Testis (tissue), 2 donors: ENCODE measurements around the gene TRABD2B.

ENCODE experiments used
- POLR2A ChIP-seq: fragments of 450-650 bp; IDR thresholded peaks from one replicate; pipeline ENCODE4 v1.6.1; 2017; ENCODE audit warnings: antibody characterized with exemption, mild to moderate bottlenecking, moderate library complexity
- TF ChIP-seq, protein P1 (sequence below), 3 experiments: fragments of 450-650 bp in 2 of 3; fragments of 200-600 bp in 1 of 3; sonication (generic) in 1 of 3; IDR thresholded peaks; one replicate each; pipeline ENCODE4 v1.5.1; 2016 to 2019; ENCODE audit warnings: antibody characterized with exemption in 3 of 3, mild to moderate bottlenecking in 2 of 3, moderate library complexity in 1 of 3

DNA sequence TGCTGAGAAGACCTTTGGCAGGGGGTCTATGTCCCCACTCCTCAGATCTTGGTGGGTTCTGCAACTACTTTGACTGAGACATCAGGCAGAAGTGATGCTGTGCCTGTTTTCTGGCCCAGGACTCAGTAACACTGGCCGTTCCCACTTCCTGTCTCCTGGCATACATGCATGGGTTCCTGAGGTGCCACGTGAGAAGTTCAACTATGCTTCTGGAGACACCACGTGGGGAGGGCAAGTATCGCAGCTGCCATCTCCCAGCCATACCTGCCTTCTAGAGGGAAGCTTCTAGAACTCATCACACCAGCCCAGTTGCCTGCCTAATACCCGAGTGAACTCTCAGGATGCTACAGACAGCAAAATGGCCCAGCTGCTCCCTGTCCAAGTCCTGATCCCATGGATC lies 65.8 kb downstream of the TRABD2B start:
- TF ChIP-seq, protein P1, sequence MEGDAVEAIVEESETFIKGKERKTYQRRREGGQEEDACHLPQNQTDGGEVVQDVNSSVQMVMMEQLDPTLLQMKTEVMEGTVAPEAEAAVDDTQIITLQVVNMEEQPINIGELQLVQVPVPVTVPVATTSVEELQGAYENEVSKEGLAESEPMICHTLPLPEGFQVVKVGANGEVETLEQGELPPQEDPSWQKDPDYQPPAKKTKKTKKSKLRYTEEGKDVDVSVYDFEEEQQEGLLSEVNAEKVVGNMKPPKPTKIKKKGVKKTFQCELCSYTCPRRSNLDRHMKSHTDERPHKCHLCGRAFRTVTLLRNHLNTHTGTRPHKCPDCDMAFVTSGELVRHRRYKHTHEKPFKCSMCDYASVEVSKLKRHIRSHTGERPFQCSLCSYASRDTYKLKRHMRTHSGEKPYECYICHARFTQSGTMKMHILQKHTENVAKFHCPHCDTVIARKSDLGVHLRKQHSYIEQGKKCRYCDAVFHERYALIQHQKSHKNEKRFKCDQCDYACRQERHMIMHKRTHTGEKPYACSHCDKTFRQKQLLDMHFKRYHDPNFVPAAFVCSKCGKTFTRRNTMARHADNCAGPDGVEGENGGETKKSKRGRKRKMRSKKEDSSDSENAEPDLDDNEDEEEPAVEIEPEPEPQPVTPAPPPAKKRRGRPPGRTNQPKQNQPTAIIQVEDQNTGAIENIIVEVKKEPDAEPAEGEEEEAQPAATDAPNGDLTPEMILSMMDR (IDR thresholded peaks at IDR 0.05), result no peak
- TF ChIP-seq POLR2A, result no peak
